ENCODE data around the gene OR5H14. TPM values are rescaled to one million over a fixed set of nuclear protein-coding genes. Genes with fewer than 3 reads are reported as not detected.

Gene OR5H14
- total RNA-seq, 2 experiments from 2014 or later, result not detected

DNA sequence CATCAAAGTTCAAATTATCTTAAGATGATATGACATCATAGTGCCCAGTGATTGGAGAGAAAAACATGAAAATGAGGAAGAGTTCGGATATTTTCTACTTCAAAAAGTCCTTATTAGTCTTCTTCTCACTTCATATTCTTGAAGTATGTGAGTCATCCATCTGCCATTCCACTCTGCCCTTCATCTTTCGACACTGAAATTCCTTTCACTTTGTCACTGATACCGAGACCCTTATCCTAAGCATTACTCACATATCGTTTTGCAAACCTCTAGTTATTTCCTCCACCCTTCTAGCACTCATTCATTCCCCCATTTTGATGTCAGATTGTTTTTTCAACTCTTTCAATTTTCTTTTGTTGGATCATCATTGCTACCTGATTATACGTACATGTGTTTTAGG, 4.0 kb downstream of the OR5H14 start:
- H3K27ac ChIP-seq (ENCODE audit: low read depth, low read length, poor library complexity, severe bottlenecking), result no peak overlapping the region
- H3K4me2 ChIP-seq (ENCODE audit: low read length), result no peak overlapping the region
- H3K9me2 ChIP-seq (ENCODE audit: insufficient read depth, low read length), result no peaks in the 10 kb centered on the region
- no peaks in the 10 kb centered on the region for H3K4me1 ChIP-seq (ENCODE audit: insufficient read depth, low read length, poor library complexity, severe bottlenecking)
- ChIA-PET CTCF (ENCODE audit: unreplicated experiment) (no interaction called here), POLR2A (no interaction called here)
- DNase-seq (ENCODE audit: low spot score), result no peak
- intact Hi-C loops (cut with micrococcal nuclease; ENCODE audit: unreplicated experiment), result no loop called here
- no peaks in the 10 kb centered on the region for H3K9me3 ChIP-seq (ENCODE audit: low read length)
- H2AFZ ChIP-seq (ENCODE audit: low read length), result no peak overlapping the region
- no peak overlapping the region for H3K4me3 ChIP-seq (ENCODE audit: low read depth, low read length, poor library complexity, severe bottlenecking)
- no peaks in the 10 kb centered on the region for H4K20me1 ChIP-seq (ENCODE audit: insufficient read depth, low read length)
- BruUV-seq (replicated peaks), result no TSS peak
- H3K36me3 ChIP-seq (ENCODE audit: insufficient read depth, low read length), result no peaks in the 10 kb centered on the region
- H3K79me2 ChIP-seq (ENCODE audit: insufficient read depth, low read depth, low read length), result no peaks in the 10 kb centered on the region
- no peak for TF ChIP-seq EZH2phosphoT487 (IDR thresholded peaks at IDR 0.05; ENCODE audit: borderline replicate concordance, low read depth, low read length)
- no peak for TF ChIP-seq CTCF (conservative IDR thresholded peaks at IDR 0.05; ENCODE audit: low read length)

DNA sequence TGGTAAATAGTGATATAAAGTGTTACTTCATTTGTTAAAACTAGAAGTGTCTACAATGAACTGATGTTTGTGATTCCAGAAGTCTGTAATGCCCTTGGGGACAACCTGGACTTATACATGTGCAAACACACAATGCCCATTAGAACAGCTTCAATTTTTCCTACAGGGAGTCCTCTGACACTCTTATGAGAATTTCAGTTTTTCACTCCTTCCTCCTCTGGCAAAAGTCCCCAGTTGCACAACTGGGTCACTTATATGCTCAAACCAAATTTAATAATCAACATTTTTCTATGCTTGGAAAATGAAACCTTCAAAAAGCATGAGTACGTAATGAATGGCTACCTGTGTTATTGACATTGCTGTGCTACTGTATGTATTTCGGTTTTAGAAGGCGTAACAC, 19.1 kb downstream of the OR5H14 start, which contains the start of gene OR5H15:
Gene OR5H15 (plus strand): TSS at position 301 of the 400 bp plus-strand sequence. CDS start 2,004 bp downstream, outside the sequence.
- no peak within 1 kb of the TSS for H3K4me3 ChIP-seq (ENCODE audit: low read depth, low read length, poor library complexity, severe bottlenecking)
- no peaks in the 10 kb centered on the region for H3K79me2 ChIP-seq (ENCODE audit: insufficient read depth, low read depth, low read length)
- ChIA-PET POLR2A (no interaction called here), CTCF (ENCODE audit: unreplicated experiment) (no interaction called here)
- TF ChIP-seq EZH2phosphoT487 (IDR thresholded peaks at IDR 0.05; ENCODE audit: borderline replicate concordance, low read depth, low read length), result no peak
- TF ChIP-seq CTCF (conservative IDR thresholded peaks at IDR 0.05; ENCODE audit: low read length), result no peak
- no peaks in the 10 kb centered on the region; the same call in 1 of the 2 replicates for H3K9me2 ChIP-seq (ENCODE audit: insufficient read depth, low read length)
- H4K20me1 ChIP-seq (ENCODE audit: insufficient read depth, low read length), result no peaks in the 10 kb centered on the region
- no peaks in the 10 kb centered on the region for H3K36me3 ChIP-seq (ENCODE audit: insufficient read depth, low read length)
- H2AFZ ChIP-seq (ENCODE audit: low read length), result no peak within 1 kb of the TSS
- no peaks in the 10 kb centered on the region for H3K9me3 ChIP-seq (ENCODE audit: low read length)
- no peak within 1 kb of the TSS for H3K4me2 ChIP-seq (ENCODE audit: low read length)
- intact Hi-C loops (cut with micrococcal nuclease; ENCODE audit: unreplicated experiment), result no loop called here
- no peak for DNase-seq (ENCODE audit: low spot score)
- no TSS peak for BruUV-seq (replicated peaks)
- no peaks in the 10 kb centered on the region for H3K4me1 ChIP-seq (ENCODE audit: insufficient read depth, low read length, poor library complexity, severe bottlenecking)
- H3K27ac ChIP-seq (ENCODE audit: low read depth, low read length, poor library complexity, severe bottlenecking), result no peak within 1 kb of the TSS

DNA sequence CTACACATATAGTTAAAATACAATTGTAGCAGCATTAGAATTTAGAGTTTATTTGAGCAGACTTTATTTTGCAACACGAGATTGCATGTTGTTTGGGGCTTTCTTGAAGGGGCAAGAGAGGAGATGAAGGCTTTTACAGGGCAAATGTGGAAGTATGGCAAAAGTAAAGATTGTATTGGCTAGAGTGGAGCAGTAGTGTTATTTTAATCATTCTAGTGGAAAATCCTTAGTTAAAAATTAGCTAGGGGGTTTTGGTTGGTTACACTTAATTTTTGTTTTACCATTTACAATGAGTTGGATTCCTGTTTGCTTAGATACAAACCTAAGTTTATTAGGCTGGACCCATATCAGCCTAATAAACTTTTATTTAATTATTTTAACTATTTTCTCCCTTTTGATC, 23.8 kb downstream of the OR5H14 start:
- no TSS peak for BruUV-seq (replicated peaks)
- H2AFZ ChIP-seq (ENCODE audit: low read length), result no peak overlapping the region
- intact Hi-C loops (cut with micrococcal nuclease; ENCODE audit: unreplicated experiment), result no loop called here
- H3K9me2 ChIP-seq (ENCODE audit: insufficient read depth, low read length), result no peaks in the 10 kb centered on the region; the same call in 1 of the 2 replicates
- DNase-seq (ENCODE audit: low spot score), result no peak
- ChIA-PET CTCF (ENCODE audit: unreplicated experiment) (no interaction called here), POLR2A (no interaction called here)
- no peaks in the 10 kb centered on the region for H3K4me1 ChIP-seq (ENCODE audit: insufficient read depth, low read length, poor library complexity, severe bottlenecking)
- TF ChIP-seq EZH2phosphoT487 (IDR thresholded peaks at IDR 0.05; ENCODE audit: borderline replicate concordance, low read depth, low read length), result no peak
- no peak for TF ChIP-seq CTCF (conservative IDR thresholded peaks at IDR 0.05; ENCODE audit: low read length)
- H4K20me1 ChIP-seq (ENCODE audit: insufficient read depth, low read length), result no peaks in the 10 kb centered on the region
- H3K36me3 ChIP-seq (ENCODE audit: insufficient read depth, low read length), result no peaks in the 10 kb centered on the region
- no peak overlapping the region for H3K4me3 ChIP-seq (ENCODE audit: low read depth, low read length, poor library complexity, severe bottlenecking)
- no peak overlapping the region for H3K27ac ChIP-seq (ENCODE audit: low read depth, low read length, poor library complexity, severe bottlenecking)
- no peak overlapping the region for H3K4me2 ChIP-seq (ENCODE audit: low read length)
- H3K9me3 ChIP-seq (ENCODE audit: low read length), result no peaks in the 10 kb centered on the region
- no peaks in the 10 kb centered on the region for H3K79me2 ChIP-seq (ENCODE audit: insufficient read depth, low read depth, low read length)

All from OCI-LY7 (cell line).